ENCODE data around the gene MC3R. TPM values are rescaled to one million over a fixed set of nuclear protein-coding genes. Genes with fewer than 3 reads are reported as not detected.

MC3R gene
- total and polyA plus RNA-seq, 2 of the 4 experiments (the other 2 are of a cell fraction) = not detected

GRCh38 chr20:56222945-56223344, 25.6 kb upstream of the MC3R start:
- H2BK15ac ChIP-seq (ENCODE audit: low read depth, low read length) = no peak overlapping the region
- no peak overlapping the region for H2BK120ac ChIP-seq (ENCODE audit: low read depth, low read length)
- no peak overlapping the region for H4K8ac ChIP-seq (ENCODE audit: low read depth in 2 of 2, low read length in 2 of 2)
- H3K14ac ChIP-seq (replicated peaks; ENCODE audit: low read depth, low read length) = no peak overlapping the region
- no peak overlapping the region for H2AK5ac ChIP-seq (ENCODE audit: low read depth, low read length)
- H3K36me3 ChIP-seq (ENCODE audit: control insufficient read depth, insufficient read depth, low read length) = no peaks in the 10 kb centered on the region
- H3K9ac ChIP-seq (ENCODE audit: low read depth, low read length) = no peak overlapping the region
- no peak overlapping the region for H2BK5ac ChIP-seq (ENCODE audit: low read depth, low read length, poor library complexity, severe bottlenecking)
- no peak for TF ChIP-seq RFX5 (IDR thresholded peaks at IDR 0.05; ENCODE audit: low read depth, low read length)
- TF ChIP-seq NFE2L2 (IDR thresholded peaks at IDR 0.05; ENCODE audit: low read depth, low read length) = no peak
- no peak for TF ChIP-seq MAZ (IDR thresholded peaks at IDR 0.05; ENCODE audit: borderline replicate concordance, low read depth, low read length)
- TF ChIP-seq RCOR1 (IDR thresholded peaks at IDR 0.05; ENCODE audit: insufficient replicate concordance, low read length) = no peak
- TF ChIP-seq MXI1 (IDR thresholded peaks at IDR 0.05; ENCODE audit: borderline replicate concordance, low read depth, low read length) = no peak
- no peak for TF ChIP-seq CTCF (conservative IDR thresholded peaks at IDR 0.05; ENCODE audit: low read depth, low read length)
- TF ChIP-seq BHLHE40 (IDR thresholded peaks at IDR 0.05; ENCODE audit: low read depth, low read length) = no peak
- no peak for TF ChIP-seq RAD21 (IDR thresholded peaks at IDR 0.05; ENCODE audit: low read length)
- TF ChIP-seq ELK1 (IDR thresholded peaks at IDR 0.05; ENCODE audit: borderline replicate concordance, low read depth, low read length) = no peak
- no peak for TF ChIP-seq POLR2A (IDR thresholded peaks at IDR 0.05; ENCODE audit: low read depth, low read length)
- TF ChIP-seq CEBPB (IDR thresholded peaks at IDR 0.05; ENCODE audit: low read depth, low read length) = no peak
- no peak for TF ChIP-seq FOS (IDR thresholded peaks at IDR 0.05; ENCODE audit: low read depth, low read length)
- ChIA-PET POLR2A (ENCODE audit: unreplicated experiment) (no interaction called here), CTCF (no interaction called here)
- in situ Hi-C loops (cut with MboI; ENCODE audit: low sequenced_read_pairs) = no loop called here
- no peaks in the 10 kb centered on the region for H3K27me3 ChIP-seq (ENCODE audit: control insufficient read depth, insufficient read depth, low read length)
- no peaks in the 10 kb centered on the region for H3K4me1 ChIP-seq (ENCODE audit: control insufficient read depth, insufficient read depth, low read length)
- H3K9me1 ChIP-seq (ENCODE audit: insufficient read depth, low read length) = no peaks in the 10 kb centered on the region
- no peak overlapping the region for H3K4me2 ChIP-seq (ENCODE audit: low read depth, low read length)
- no peak overlapping the region for H3K56ac ChIP-seq (ENCODE audit: extremely low read depth, insufficient read depth, low read length)
- no peaks in the 10 kb centered on the region for H3K79me1 ChIP-seq (ENCODE audit: low read depth in 1 of 2, low read length in 2 of 2)
- no peak overlapping the region for H2AK9ac ChIP-seq (replicated peaks; ENCODE audit: low read depth, low read length, poor library complexity)
- no peak overlapping the region for H3K27ac ChIP-seq (ENCODE audit: insufficient read depth, low read length)
- no CpG with 5 or more reads among the region's 2 CpGs for WGBS, 2 experiments (ENCODE audit: extremely low coverage in 2 of 2, insufficient read length in 1 of 2)
- no peak overlapping the region for H3K23ac ChIP-seq (ENCODE audit: low read depth, low read length)
- H3K4me3 ChIP-seq (ENCODE audit: insufficient read depth, low read depth, low read length) = no peak overlapping the region
- H4K91ac ChIP-seq (ENCODE audit: insufficient read depth, low read depth, low read length) = no peak overlapping the region
- no peak overlapping the region for H3K4ac ChIP-seq (ENCODE audit: low read depth, low read length)
- H3K18ac ChIP-seq (ENCODE audit: low read depth, low read length) = no peak overlapping the region
- no peak overlapping the region for H2AFZ ChIP-seq (replicated peaks; ENCODE audit: low read length, poor library complexity)
- peaks cover 7% of the 10 kb centered on the region; the same call in 1 of the 2 replicates for H3K9me3 ChIP-seq (ENCODE audit: control insufficient read depth, insufficient read depth, low read length)
- dilution Hi-C loops (cut with HindIII; ENCODE audit: low sequenced_read_pairs, unreplicated experiment) = no loop called here
- no peak overlapping the region for H2BK20ac ChIP-seq (ENCODE audit: low read depth, low read length)
- ATAC-seq (ENCODE audit: low read depth) = no peak
- H4K20me1 ChIP-seq (ENCODE audit: insufficient read depth, low read length) = no peaks in the 10 kb centered on the region
- BruUV-seq (replicated peaks) = no TSS peak
- intact Hi-C loops (cut with micrococcal nuclease) = no loop called here
- DNase-seq = no peak
- no peak overlapping the region for H4K5ac ChIP-seq (ENCODE audit: low read depth, low read length)

Data from IMR-90 (cell line).